Measurements from ENCODE around the gene YTHDF1.

YTHDF1 gene

DNA sequence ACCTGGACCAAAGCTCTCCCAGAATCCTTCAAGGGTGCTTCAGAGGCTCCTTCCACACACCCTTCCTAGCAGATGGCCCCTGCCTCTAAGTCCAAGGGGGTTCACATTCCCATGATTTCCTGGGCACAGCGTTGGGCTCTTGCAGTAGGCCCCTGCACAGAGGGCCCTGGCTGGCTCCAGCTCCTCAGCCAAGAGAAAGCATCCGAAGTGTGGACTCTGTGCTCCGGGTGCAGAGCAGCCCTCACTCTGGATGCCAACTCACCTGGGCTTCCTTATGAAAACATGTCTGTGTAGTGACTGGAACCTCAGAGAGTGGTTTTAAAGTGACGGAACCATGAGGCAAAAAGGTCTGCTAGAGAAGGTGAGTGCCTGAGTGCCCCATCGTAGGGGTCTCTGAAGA lies 11.6 kb downstream of the YTHDF1 start:
- TF ChIP-seq, protein P1, sequence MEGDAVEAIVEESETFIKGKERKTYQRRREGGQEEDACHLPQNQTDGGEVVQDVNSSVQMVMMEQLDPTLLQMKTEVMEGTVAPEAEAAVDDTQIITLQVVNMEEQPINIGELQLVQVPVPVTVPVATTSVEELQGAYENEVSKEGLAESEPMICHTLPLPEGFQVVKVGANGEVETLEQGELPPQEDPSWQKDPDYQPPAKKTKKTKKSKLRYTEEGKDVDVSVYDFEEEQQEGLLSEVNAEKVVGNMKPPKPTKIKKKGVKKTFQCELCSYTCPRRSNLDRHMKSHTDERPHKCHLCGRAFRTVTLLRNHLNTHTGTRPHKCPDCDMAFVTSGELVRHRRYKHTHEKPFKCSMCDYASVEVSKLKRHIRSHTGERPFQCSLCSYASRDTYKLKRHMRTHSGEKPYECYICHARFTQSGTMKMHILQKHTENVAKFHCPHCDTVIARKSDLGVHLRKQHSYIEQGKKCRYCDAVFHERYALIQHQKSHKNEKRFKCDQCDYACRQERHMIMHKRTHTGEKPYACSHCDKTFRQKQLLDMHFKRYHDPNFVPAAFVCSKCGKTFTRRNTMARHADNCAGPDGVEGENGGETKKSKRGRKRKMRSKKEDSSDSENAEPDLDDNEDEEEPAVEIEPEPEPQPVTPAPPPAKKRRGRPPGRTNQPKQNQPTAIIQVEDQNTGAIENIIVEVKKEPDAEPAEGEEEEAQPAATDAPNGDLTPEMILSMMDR (conservative IDR thresholded peaks at IDR 0.05), result no peak
- no peak for TF ChIP-seq ZFX (IDR thresholded peaks at IDR 0.05)
- H3K27ac ChIP-seq, result no peak overlapping the region

DNA sequence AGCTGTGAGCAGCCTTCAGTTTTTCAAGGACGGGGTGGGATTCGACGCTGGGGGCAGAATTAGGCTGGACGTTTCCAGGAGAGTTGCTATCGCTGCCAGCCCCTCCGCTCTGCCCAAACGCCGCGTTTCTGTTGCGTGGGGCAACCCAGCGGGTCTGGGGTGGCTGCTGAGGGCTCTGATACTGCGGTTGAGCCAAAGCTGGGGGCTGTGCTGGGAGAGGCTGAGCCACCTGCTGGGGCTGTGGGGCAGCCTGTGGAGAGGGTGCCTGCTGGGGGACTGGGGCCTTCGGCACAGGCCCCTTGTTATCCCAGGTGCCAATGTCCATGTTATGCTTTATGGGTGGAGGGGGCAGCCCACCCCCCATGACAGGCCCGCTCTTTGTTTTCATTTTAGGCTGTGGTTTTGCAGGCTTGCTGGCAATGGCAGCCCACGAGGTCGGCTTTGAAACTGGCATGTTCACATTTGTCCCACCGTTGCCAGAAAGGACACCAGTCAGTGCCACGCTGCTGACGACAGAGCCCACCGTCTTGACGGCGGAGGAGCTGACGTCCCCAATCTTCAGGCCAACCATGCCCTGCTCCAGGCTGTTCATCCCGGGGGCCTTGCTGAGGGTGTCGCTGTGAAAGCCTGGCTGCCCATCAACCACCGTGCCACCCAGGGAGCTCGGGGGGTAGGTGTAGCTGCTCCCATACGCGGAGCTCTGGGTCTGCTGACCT lies 13.0 kb downstream of the YTHDF1 start:
- H3K27ac ChIP-seq, result no peak overlapping the region
- TF ChIP-seq, protein P1 (conservative IDR thresholded peaks at IDR 0.05), result no peak
- TF ChIP-seq ZFX (IDR thresholded peaks at IDR 0.05), result no peak

DNA sequence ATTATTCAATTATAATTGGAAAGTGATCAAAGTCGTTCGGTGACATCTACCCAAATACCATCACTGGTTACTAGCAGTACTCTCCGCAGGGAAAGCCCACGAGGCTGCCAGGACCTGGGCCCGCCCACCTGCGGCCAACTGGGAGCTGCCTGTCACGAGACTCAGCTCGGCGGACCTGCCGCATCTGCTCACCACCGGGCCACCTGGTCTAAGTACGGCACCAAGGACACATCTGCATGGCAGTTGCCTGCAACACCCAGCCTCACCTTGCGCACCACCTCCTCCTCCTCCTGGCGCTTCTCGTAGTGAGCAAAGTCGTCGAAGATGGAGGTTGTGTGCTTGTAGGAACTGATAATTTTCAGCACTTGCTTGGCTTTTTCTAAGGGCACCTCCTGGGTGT lies 13.9 kb downstream of the YTHDF1 start:
- TF ChIP-seq, protein P1 (conservative IDR thresholded peaks at IDR 0.05), result no peak
- no peak for TF ChIP-seq ZFX (IDR thresholded peaks at IDR 0.05)

GRCh38 chr20:63198606-63199005 lies 17.3 kb downstream of the YTHDF1 start:
- no peak overlapping the region; the same call in 1 of the 2 replicates for H3K27ac ChIP-seq
- TF ChIP-seq, protein P1 (conservative IDR thresholded peaks at IDR 0.05), result no peak
- no peak for TF ChIP-seq ZFX (IDR thresholded peaks at IDR 0.05)

More for the DNA sequence above, 13.9 kb downstream of the YTHDF1 start:
- H3K27ac ChIP-seq, result no peak overlapping the region

GRCh38 chr20:63196768-63197470 lies 19.0 kb downstream of the YTHDF1 start:
- TF ChIP-seq, protein P1 (conservative IDR thresholded peaks at IDR 0.05), result no peak
- TF ChIP-seq ZFX (IDR thresholded peaks at IDR 0.05), result no peak
- no peak overlapping the region for H3K27ac ChIP-seq

DNA sequence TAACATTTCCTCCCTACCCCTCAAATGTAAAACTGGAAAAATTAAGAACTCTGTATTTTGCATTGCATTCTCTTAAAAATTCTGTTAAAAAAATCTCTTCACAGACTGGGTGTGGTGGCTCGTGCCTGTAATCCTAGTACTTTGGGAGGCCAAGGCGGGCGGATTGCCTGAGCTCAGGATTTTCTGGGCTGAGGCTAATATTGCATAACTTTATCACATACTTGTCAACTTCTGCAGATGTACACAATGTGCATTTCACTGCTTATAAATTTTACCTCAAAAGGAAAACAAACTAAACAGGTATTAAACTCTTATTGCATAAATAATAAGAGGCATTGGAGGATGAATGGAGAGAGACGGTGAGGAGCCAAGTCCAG lies 21.1 kb downstream of the YTHDF1 start:
- H3K27ac ChIP-seq, result no peak overlapping the region
- no peak for TF ChIP-seq ZFX (IDR thresholded peaks at IDR 0.05)
- TF ChIP-seq, protein P1 (conservative IDR thresholded peaks at IDR 0.05), result no peak
